Measurements from ENCODE around the gene CYBRD1. TPM values are rescaled to one million over a fixed set of nuclear protein-coding genes. Genes with fewer than 3 reads are reported as not detected.

Gene CYBRD1
- total RNA-seq, 1 experiment from 2014 or later, result 7.9 TPM

DNA sequence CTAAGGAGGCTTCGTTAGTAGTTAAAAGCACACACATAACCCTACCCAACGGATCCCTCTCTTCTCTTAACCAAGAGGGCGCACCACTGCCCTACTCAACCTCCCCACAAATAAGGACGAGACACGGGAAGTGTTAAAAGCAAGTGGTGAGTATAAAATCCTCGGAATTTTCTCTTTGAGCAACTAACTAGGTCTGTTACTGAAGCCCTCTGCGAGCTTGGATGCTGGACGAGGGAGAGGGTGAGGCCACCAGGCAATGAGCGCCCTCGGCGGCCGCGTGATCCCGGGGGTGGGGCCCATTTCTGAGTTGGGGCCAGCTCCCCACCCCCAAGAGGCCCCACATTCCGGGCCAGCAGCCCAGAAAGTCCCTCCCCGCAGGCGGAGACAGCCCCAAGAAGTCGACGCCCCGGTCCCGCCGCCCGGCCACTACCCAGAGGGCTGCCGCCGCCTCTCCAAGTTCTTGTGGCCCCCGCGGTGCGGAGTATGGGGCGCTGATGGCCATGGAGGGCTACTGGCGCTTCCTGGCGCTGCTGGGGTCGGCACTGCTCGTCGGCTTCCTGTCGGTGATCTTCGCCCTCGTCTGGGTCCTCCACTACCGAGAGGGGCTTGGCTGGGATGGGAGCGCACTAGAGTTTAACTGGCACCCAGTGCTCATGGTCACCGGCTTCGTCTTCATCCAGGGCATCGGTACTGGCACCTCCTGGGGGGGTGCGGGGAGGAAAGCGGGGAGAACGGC, at the start of gene CYBRD1 (continued):
- TF ChIP-seq, protein P1, sequence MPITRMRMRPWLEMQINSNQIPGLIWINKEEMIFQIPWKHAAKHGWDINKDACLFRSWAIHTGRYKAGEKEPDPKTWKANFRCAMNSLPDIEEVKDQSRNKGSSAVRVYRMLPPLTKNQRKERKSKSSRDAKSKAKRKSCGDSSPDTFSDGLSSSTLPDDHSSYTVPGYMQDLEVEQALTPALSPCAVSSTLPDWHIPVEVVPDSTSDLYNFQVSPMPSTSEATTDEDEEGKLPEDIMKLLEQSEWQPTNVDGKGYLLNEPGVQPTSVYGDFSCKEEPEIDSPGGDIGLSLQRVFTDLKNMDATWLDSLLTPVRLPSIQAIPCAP (CRISPR knock-in tag; IDR thresholded peaks at IDR 0.05), result no peak
- TF ChIP-seq MYBL2 (CRISPR knock-in tag; IDR thresholded peaks at IDR 0.05) (0 out of 2 replicates have a peak, but pooled peaks have one; percentile 46), JAZF1 (CRISPR knock-in tag; IDR thresholded peaks at IDR 0.05) (no peak), PRRX2 (CRISPR knock-in tag; IDR thresholded peaks at IDR 0.05) (no peak), GABPB1 (CRISPR knock-in tag; IDR thresholded peaks at IDR 0.05) (no peak), TEAD4 (CRISPR knock-in tag; IDR thresholded peaks at IDR 0.05) (no peak), ZBTB43 (CRISPR knock-in tag; IDR thresholded peaks at IDR 0.05) (no peak), ZSCAN18 (CRISPR knock-in tag; IDR thresholded peaks at IDR 0.05) (no peak), HMGA2 (CRISPR knock-in tag; IDR thresholded peaks at IDR 0.05) (no peak), MLX (CRISPR knock-in tag; IDR thresholded peaks at IDR 0.05) (no peak), TP53 (CRISPR knock-in tag; IDR thresholded peaks at IDR 0.05) (no peak), AFF4 (CRISPR knock-in tag; IDR thresholded peaks at IDR 0.05; ENCODE audit: borderline replicate concordance) (no peak), ETV6 (CRISPR knock-in tag; IDR thresholded peaks at IDR 0.05) (no peak), E2F4 (CRISPR knock-in tag; IDR thresholded peaks at IDR 0.05; ENCODE audit: borderline replicate concordance, low read depth) (no peak), ZNF317 (CRISPR knock-in tag; IDR thresholded peaks at IDR 0.05; ENCODE audit: borderline replicate concordance, low read depth) (no peak; the same call in 1 of the 2 replicates), IRF2 (CRISPR knock-in tag; IDR thresholded peaks at IDR 0.05; ENCODE audit: borderline replicate concordance, low read depth) (no peak), GTF2I (CRISPR knock-in tag; conservative IDR thresholded peaks at IDR 0.05) (no peak)
- TF ChIP-seq, protein P2, sequence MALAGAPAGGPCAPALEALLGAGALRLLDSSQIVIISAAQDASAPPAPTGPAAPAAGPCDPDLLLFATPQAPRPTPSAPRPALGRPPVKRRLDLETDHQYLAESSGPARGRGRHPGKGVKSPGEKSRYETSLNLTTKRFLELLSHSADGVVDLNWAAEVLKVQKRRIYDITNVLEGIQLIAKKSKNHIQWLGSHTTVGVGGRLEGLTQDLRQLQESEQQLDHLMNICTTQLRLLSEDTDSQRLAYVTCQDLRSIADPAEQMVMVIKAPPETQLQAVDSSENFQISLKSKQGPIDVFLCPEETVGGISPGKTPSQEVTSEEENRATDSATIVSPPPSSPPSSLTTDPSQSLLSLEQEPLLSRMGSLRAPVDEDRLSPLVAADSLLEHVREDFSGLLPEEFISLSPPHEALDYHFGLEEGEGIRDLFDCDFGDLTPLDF (CRISPR knock-in tag; IDR thresholded peaks at IDR 0.05), result no peak
- TF ChIP-seq, protein P3, sequence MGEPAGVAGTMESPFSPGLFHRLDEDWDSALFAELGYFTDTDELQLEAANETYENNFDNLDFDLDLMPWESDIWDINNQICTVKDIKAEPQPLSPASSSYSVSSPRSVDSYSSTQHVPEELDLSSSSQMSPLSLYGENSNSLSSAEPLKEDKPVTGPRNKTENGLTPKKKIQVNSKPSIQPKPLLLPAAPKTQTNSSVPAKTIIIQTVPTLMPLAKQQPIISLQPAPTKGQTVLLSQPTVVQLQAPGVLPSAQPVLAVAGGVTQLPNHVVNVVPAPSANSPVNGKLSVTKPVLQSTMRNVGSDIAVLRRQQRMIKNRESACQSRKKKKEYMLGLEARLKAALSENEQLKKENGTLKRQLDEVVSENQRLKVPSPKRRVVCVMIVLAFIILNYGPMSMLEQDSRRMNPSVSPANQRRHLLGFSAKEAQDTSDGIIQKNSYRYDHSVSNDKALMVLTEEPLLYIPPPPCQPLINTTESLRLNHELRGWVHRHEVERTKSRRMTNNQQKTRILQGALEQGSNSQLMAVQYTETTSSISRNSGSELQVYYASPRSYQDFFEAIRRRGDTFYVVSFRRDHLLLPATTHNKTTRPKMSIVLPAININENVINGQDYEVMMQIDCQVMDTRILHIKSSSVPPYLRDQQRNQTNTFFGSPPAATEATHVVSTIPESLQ (CRISPR knock-in tag; IDR thresholded peaks at IDR 0.05), result no peak
- TF ChIP-seq, protein P4, sequence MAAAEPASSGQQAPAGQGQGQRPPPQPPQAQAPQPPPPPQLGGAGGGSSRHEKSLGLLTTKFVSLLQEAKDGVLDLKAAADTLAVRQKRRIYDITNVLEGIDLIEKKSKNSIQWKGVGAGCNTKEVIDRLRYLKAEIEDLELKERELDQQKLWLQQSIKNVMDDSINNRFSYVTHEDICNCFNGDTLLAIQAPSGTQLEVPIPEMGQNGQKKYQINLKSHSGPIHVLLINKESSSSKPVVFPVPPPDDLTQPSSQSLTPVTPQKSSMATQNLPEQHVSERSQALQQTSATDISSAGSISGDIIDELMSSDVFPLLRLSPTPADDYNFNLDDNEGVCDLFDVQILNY (CRISPR knock-in tag; IDR thresholded peaks at IDR 0.05), result peak; percentile 30; the same call in 1 of the 2 replicates
- TF ChIP-seq, protein P5, sequence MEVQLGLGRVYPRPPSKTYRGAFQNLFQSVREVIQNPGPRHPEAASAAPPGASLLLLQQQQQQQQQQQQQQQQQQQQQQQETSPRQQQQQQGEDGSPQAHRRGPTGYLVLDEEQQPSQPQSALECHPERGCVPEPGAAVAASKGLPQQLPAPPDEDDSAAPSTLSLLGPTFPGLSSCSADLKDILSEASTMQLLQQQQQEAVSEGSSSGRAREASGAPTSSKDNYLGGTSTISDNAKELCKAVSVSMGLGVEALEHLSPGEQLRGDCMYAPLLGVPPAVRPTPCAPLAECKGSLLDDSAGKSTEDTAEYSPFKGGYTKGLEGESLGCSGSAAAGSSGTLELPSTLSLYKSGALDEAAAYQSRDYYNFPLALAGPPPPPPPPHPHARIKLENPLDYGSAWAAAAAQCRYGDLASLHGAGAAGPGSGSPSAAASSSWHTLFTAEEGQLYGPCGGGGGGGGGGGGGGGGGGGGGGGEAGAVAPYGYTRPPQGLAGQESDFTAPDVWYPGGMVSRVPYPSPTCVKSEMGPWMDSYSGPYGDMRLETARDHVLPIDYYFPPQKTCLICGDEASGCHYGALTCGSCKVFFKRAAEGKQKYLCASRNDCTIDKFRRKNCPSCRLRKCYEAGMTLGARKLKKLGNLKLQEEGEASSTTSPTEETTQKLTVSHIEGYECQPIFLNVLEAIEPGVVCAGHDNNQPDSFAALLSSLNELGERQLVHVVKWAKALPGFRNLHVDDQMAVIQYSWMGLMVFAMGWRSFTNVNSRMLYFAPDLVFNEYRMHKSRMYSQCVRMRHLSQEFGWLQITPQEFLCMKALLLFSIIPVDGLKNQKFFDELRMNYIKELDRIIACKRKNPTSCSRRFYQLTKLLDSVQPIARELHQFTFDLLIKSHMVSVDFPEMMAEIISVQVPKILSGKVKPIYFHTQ (CRISPR knock-in tag; IDR thresholded peaks at IDR 0.05), result no peak

Data from WTC11 (cell line).